LNCAP (cell line): ENCODE data around the gene PAGE2.

Experiments
- TF ChIP-seq, protein P1 (sequence below): fragments of 450-650 bp; IDR thresholded peaks from 2 replicates; pipeline ENCODE4 v1.5.1; 2017; ENCODE audit warnings: mild to moderate bottlenecking

The PAGE2 gene

DNA sequence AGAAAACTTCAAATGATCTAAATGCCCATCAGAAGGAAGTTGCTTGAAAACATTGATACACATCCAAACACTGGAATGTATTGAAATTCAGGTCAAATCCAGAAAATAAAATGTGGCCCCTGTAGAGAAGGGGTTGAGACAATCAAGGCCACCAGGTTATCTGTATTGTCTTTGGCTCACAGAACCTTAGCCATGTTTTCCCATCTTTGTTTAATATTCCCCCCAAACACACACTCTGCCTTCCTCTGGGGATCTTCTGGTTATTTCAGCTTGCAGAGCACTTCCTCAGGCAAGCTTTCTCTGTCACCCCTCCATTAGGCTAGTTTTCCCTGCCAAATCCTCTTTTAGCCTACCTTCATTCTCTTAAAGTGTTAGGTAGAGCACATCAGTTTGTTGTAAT lies 30.5 kb downstream of the PAGE2 start:
- TF ChIP-seq, protein P1, sequence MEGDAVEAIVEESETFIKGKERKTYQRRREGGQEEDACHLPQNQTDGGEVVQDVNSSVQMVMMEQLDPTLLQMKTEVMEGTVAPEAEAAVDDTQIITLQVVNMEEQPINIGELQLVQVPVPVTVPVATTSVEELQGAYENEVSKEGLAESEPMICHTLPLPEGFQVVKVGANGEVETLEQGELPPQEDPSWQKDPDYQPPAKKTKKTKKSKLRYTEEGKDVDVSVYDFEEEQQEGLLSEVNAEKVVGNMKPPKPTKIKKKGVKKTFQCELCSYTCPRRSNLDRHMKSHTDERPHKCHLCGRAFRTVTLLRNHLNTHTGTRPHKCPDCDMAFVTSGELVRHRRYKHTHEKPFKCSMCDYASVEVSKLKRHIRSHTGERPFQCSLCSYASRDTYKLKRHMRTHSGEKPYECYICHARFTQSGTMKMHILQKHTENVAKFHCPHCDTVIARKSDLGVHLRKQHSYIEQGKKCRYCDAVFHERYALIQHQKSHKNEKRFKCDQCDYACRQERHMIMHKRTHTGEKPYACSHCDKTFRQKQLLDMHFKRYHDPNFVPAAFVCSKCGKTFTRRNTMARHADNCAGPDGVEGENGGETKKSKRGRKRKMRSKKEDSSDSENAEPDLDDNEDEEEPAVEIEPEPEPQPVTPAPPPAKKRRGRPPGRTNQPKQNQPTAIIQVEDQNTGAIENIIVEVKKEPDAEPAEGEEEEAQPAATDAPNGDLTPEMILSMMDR, result no peak

DNA sequence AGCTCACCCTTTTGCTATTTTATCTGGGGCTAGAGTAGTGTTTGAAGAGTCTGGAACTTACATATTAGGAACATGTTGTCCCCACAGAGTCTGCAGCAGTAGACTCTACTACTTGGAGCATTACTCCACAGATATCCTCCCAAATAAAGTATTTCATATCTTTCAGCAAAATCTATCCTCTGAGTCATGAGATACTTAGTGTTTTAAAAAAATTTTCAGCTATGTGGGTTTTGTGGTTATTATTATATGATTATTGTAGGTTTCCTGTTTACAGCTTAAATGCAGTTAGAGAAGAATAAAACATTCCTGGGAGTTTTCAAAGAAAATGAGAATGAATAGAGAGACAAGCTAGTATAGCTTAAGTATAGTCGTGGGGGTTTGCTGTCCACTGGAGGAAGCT lies 30.9 kb downstream of the PAGE2 start:
- TF ChIP-seq, protein P1, result no peak

DNA sequence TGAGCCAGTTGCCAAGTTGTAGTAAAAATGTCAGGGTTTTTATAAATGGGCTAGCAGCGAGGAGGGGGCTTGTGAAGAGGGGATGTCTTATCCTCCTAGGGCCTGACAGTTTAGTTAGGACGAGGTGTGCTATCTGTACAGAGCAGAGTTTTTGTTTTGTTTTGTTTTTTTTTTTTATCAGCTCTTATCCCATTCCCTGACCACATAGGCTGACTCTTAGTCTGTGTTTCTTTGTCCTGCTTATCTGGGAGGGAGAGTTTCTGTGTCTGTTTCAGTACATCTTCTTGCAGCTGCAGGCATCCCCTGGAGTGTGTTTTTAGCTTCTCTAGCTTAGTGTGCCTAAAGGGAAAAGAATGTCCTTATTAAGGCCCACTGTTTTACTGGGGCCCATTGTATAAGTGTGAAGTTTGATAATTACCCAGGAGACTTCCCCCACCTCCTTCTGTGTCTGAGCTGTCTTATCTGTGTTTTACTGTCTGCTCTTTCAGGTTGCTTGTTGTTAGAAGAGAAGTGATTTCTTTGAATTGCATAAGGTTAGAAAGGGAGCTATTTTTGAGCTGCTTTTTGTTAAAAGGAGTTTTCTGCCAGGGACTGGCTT lies 32.0 kb downstream of the PAGE2 start:
- TF ChIP-seq, protein P1, result no peak

DNA sequence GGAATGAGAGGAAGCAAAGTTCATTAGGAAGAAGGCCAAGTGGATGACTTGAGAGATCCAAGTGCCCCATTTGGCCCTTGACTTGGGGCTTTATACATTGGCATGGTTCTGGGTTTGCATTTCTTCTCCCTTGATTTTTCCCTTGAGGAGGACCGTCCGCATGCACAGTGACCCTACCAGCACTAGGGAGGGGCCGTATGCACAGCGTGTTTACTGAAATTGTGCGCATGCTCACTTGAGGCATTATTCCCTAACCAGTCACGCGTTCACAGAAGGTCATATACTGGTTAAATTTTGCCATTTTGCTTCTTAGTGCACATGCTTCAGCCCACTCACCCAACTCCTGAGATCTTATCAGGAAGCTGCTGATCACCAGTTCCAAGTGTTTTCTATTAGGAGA lies 35.1 kb downstream of the PAGE2 start:
- TF ChIP-seq, protein P1, result no peak

DNA sequence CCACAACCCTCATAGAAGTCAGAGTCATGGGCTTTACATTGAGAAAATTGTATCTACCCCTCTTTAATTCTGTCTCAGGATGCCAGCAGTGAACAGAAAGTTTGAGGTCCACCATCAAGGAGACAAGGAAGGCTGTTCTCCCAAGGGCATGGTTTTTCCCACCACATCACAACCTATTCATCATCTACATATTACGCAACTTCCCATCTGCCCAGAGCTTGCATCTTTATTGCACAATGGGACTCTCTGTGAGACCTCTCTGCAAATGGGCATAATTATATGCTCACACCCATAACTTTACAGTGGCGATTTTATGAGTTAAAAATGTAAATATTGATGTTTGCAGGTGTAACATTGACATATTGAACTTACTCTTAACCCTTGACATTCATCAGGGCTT lies 38.9 kb downstream of the PAGE2 start:
- TF ChIP-seq, protein P1, result no peak

DNA sequence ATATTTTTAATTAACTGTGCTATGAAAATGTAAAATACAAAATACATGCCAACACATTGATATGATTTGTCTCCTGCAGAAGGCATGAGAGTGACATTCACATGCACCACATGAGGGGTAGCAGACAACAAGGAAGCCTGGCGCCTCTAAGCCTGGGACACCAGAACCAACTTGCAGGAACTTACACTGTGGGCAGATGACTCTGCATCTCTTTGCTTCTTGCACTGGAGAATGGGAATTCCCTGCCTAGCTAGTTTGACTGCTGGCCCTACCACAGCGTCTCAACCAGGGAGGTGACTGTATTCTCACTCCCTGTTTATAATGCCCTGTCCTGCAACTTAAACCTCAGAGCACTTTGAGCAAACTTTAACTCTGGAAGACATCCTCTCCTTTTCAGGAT lies 40.5 kb downstream of the PAGE2 start:
- TF ChIP-seq, protein P1, result no peak

DNA sequence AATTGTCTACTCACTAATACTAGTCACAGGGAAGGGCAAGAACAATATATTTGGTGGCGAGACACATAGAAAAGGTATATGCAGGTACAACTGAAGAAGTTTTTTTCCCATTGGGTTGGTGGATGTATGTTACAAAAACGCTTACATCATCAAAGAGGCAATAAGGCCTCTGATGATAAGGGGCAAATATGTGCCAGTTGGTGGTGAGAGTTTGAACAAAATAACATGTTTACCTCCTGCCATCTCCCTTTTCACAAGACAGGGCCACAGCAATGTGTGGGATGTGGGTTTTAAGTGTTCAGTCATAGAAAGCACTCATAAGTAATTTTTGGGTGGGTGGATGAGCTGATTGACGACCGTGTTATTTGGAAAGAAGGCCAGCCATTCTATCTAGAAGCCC lies 41.7 kb downstream of the PAGE2 start:
- TF ChIP-seq, protein P1, result no peak

DNA sequence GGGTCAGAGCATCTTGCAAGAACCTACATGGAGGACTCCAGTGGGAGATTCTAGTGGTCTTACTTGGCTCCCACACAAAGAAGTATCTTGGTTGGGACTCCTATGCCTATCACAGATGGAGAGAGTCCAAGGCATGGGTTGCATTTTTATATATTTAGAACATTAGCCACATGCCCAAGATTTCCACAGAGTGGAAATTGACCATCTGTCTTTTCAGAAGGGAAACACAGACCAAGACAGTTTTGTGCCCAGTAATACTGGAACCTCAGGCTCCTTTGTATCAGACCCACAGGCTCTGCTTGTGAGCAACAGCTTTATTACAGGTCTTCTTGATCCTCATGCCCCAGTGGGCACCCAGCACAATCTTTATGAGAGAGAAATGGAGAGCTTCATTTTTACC lies 43.6 kb downstream of the PAGE2 start:
- TF ChIP-seq, protein P1, result no peak
